BLaER1 treated with 17β-estradiol and CSF1 and Interleukin-3, amounts not matched to agents 10 nM and 100 nM (cell line): ENCODE data around the gene PARD6A.

Experiments
- H3K27ac ChIP-seq, 11 experiments: shearing (Covaris generic); formaldehyde crosslinking; 2 replicates each; pipeline ENCODE4 v1.8.1; 2022
- H3K27me3 ChIP-seq, 11 experiments: shearing (Covaris generic); formaldehyde crosslinking; 2 replicates each; pipeline ENCODE4 v1.8.1; 2022
- H3K36me3 ChIP-seq, 11 experiments: shearing (Covaris generic); formaldehyde crosslinking; 2 replicates each; pipeline ENCODE4 v1.8.1; 2022
- H3K4me1 ChIP-seq, 10 experiments: shearing (Covaris generic); formaldehyde crosslinking; 2 replicates each; pipeline ENCODE4 v1.8.1; 2022
- H3K4me2 ChIP-seq, 11 experiments: shearing (Covaris generic); formaldehyde crosslinking; 2 replicates each; pipeline ENCODE4 v1.8.1; 2022
- H3K4me3 ChIP-seq, 10 experiments: shearing (Covaris generic); formaldehyde crosslinking; 2 replicates each; pipeline ENCODE4 v1.8.1; 2022
- H3K9ac ChIP-seq, 11 experiments: shearing (Covaris generic); formaldehyde crosslinking; 2 replicates each; pipeline ENCODE4 v1.8.1; 2022
- H3K9me3 ChIP-seq, 11 experiments: shearing (Covaris generic); formaldehyde crosslinking; replicated peaks in 1 of 11; 2 replicates each; pipeline ENCODE4 v1.8.1; 2022
- H4K20me1 ChIP-seq, 11 experiments: shearing (Covaris generic); formaldehyde crosslinking; 2 replicates each; pipeline ENCODE4 v1.8.1; 2022
- Cebpa-rat ChIP-seq, 11 experiments: shearing (Covaris generic); IDR thresholded peaks; 2 replicates each; pipeline ENCODE4 v1.8.1; 2022

PARD6A gene

GRCh38 chr16:67667817-67668494 lies 7.2 kb downstream of the PARD6A start:
- Histone ChIP-seq H3K9me3 (no peaks in the 10 kb centered on the region), H3K4me2 (peak overlapping the region; percentile 88 to 99 (median 95)), H3K4me1 (peaks cover 42 to 67% (median 52%) of the 10 kb centered on the region in 10 experiments), H3K27me3 (no peaks in the 10 kb centered on the region), H3K4me3 (peak overlapping the region; percentile 66 to 82 (median 76)), H3K9ac (peak overlapping the region; percentile 87 to 98 (median 91)), H3K27ac (peak overlapping the region in 10 of 11 experiments; percentile 86 to 96 (median 94); a peak in 21 of 22 replicates), H4K20me1 (peaks cover 0 to 11% (median 5%) of the 10 kb centered on the region in 11 experiments; a peak in 7 of 22 replicates), H3K36me3 (peaks cover 0 to 11% (median 5%) of the 10 kb centered on the region in 11 experiments; a peak in 13 of 22 replicates)
- TF ChIP-seq Cebpa-rat (IDR thresholded peaks at IDR 0.05), result no peak

DNA sequence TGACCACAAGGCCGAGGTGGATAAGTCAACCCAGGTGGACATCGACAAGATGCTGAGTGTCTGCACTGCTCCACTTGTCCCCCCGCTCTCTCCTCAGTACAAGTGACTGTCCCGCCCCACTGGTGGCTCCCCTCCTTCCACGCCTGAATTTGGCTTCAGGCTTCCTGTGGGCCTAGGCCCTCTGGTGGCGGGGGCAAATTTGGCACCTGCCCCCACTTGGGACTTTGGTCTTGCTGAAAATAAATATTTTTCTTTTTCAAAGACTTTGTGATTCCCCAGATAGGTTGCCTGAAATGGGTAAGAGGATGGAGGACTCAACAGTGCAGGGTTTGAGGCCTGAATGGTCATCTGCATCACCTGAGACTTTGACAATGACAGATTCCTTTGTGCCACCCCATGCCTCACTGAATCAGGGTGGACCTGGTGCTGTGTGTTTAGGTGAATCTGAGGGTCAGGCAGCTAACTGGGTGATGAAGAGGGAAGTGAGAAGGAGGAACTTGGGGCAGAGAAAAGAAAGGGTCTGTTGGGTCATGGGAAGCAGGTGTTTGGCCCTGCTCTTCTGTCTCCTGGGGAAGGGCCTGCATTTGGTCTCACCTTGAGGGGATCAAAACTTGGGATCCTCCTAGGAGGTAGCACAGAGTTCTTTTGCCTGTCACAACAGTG lies 7.9 kb downstream of the PARD6A start:
- Histone ChIP-seq H3K36me3 (peaks cover 0 to 4% (median 0%) of the 10 kb centered on the region in 11 experiments; a peak in 1 of 22 replicates), H3K4me1 (peaks cover 48 to 68% (median 56%) of the 10 kb centered on the region in 10 experiments), H3K27me3 (no peaks in the 10 kb centered on the region), H3K27ac (peak overlapping the region in 6 of 11 experiments; percentile 20 to 96 (median 38); a peak in 11 of 22 replicates), H3K9ac (peak overlapping the region in 10 of 11 experiments; percentile 13 to 96 (median 34); a peak in 13 of 22 replicates), H3K4me2 (peak overlapping the region; percentile 65 to 99 (median 95)), H3K9me3 (no peaks in the 10 kb centered on the region), H4K20me1 (peaks cover 0 to 6% (median 0%) of the 10 kb centered on the region in 11 experiments; a peak in 5 of 22 replicates), H3K4me3 (no peak overlapping the region)
- TF ChIP-seq Cebpa-rat (IDR thresholded peaks at IDR 0.05), result no peak

DNA sequence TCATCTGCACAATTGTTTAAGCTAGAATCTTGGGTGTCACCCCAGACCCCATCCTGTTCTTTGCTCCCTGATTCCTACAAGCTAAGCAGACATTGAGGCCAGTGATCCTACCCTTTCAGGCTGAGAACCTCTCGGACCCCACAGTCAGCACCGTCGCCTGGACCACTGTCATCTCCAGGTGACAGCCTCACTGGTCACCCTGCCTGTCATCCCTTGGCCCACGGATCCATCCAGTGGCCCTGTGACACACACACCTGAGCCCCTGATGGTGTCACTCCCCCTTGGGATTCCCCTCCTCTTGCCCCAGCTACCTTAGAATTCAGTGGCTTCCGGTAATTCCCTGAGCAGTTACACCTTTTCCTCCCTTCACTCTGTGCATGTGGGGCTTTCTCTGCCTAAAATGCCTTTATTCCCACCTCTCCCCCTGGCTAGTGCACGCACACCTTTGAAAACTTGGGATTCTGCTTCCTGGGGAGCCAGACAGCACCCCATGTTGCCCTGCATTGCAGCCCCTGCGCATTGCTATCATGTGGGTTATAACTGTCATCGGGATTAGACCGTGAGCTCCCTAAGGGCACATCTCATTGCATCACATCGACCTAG lies 8.8 kb downstream of the PARD6A start:
- Histone ChIP-seq H3K36me3 (no peaks in the 10 kb centered on the region), H3K4me3 (no peak overlapping the region), H3K9ac (peak overlapping the region in 4 of 11 experiments; percentile 13 to 96 (median 37); a peak in 5 of 22 replicates), H4K20me1 (peaks cover 0 to 4% (median 0%) of the 10 kb centered on the region in 11 experiments; a peak in 2 of 22 replicates), H3K27ac (no peak overlapping the region; a peak in 1 of 22 replicates), H3K9me3 (no peaks in the 10 kb centered on the region), H3K27me3 (no peaks in the 10 kb centered on the region), H3K4me2 (peak overlapping the region in 4 of 11 experiments; percentile 93 to 99 (median 96); a peak in 4 of 22 replicates), H3K4me1 (peaks cover 55 to 68% (median 64%) of the 10 kb centered on the region in 10 experiments)
- no peak for TF ChIP-seq Cebpa-rat (IDR thresholded peaks at IDR 0.05)

DNA sequence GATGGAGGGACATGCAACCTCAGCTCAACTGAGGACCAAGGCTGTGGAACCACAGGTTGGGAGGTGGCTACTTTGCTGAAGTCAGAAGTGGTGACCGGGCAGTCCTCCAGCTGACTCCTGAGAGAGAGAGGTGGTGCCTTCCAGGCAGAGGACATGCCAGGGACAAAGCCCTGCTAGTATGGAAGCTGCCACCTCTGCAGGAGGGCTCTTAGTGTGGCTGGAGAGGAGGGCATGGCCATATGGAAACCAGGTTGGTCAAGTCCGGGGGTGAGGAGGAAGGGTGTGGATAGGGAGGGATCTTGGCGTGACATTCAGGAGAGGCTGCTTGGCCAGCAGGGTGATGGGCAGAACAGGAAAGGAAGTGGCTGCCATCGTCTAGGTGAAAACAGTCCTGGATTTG lies 11.5 kb downstream of the PARD6A start:
- Histone ChIP-seq H3K4me1 (peaks cover 57 to 72% (median 64%) of the 10 kb centered on the region in 10 experiments), H3K4me2 (no peak overlapping the region; a peak in 1 of 22 replicates)

GRCh38 chr16:67672739-67673662 lies 12.2 kb downstream of the PARD6A start:
- no peak for TF ChIP-seq Cebpa-rat (IDR thresholded peaks at IDR 0.05)
- Histone ChIP-seq H3K4me1 (peaks cover 51 to 73% (median 64%) of the 10 kb centered on the region in 10 experiments), H3K9ac (peak overlapping the region; percentile 2 to 64 (median 53); a peak in 18 of 22 replicates), H3K4me3 (no peak overlapping the region), H3K36me3 (peaks cover 0 to 18% (median 11%) of the 10 kb centered on the region in 11 experiments; a peak in 10 of 22 replicates), H3K4me2 (peak overlapping the region; percentile 52 to 84 (median 78)), H3K27ac (peak overlapping the region in 10 of 11 experiments; percentile 50 to 80 (median 70); a peak in 21 of 22 replicates), H4K20me1 (peaks cover 0 to 8% (median 0%) of the 10 kb centered on the region in 11 experiments; a peak in 2 of 22 replicates), H3K27me3 (no peaks in the 10 kb centered on the region), H3K9me3 (no peaks in the 10 kb centered on the region)

More for the DNA sequence above, 11.5 kb downstream of the PARD6A start:
- H3K27ac ChIP-seq, result no peak overlapping the region
- peaks cover 0 to 13% (median 7%) of the 10 kb centered on the region in 11 experiments; a peak in 8 of 22 replicates for H3K36me3 ChIP-seq
- H3K4me3 ChIP-seq, result no peak overlapping the region
- no peaks in the 10 kb centered on the region for H3K9me3 ChIP-seq
- H4K20me1 ChIP-seq, result peaks cover 0 to 4% (median 0%) of the 10 kb centered on the region in 11 experiments; a peak in 2 of 22 replicates
- no peak overlapping the region for H3K9ac ChIP-seq
- no peak for TF ChIP-seq Cebpa-rat (IDR thresholded peaks at IDR 0.05)
- H3K27me3 ChIP-seq, result no peaks in the 10 kb centered on the region

- peak overlapping the region; percentile 66 to 86 (median 80) for H3K4me2 ChIP-seq
- peaks cover 0 to 8% (median 0%) of the 10 kb centered on the region in 11 experiments; a peak in 1 of 22 replicates for H4K20me1 ChIP-seq
- no peaks in the 10 kb centered on the region for H3K27me3 ChIP-seq
- no peak for TF ChIP-seq Cebpa-rat (IDR thresholded peaks at IDR 0.05)
- peaks cover 0 to 23% (median 13%) of the 10 kb centered on the region in 11 experiments; a peak in 11 of 22 replicates for H3K36me3 ChIP-seq
- H3K4me1 ChIP-seq, result peaks cover 42 to 64% (median 56%) of the 10 kb centered on the region in 10 experiments
- H3K27ac ChIP-seq, result peak overlapping the region; percentile 50 to 80 (median 72); a peak in 21 of 22 replicates
- peak overlapping the region; percentile 38 to 70 (median 64) for H3K9ac ChIP-seq
- H3K9me3 ChIP-seq, result no peaks in the 10 kb centered on the region
- peak overlapping the region in 4 of 10 experiments; percentile 7 to 32 (median 22); a peak in 2 of 20 replicates for H3K4me3 ChIP-seq
Measured at GRCh38 chr16:67673712-67674580, 13.2 kb downstream of the PARD6A start.
